ENCODE measurements around the gene WARS2.

The WARS2 gene

DNA sequence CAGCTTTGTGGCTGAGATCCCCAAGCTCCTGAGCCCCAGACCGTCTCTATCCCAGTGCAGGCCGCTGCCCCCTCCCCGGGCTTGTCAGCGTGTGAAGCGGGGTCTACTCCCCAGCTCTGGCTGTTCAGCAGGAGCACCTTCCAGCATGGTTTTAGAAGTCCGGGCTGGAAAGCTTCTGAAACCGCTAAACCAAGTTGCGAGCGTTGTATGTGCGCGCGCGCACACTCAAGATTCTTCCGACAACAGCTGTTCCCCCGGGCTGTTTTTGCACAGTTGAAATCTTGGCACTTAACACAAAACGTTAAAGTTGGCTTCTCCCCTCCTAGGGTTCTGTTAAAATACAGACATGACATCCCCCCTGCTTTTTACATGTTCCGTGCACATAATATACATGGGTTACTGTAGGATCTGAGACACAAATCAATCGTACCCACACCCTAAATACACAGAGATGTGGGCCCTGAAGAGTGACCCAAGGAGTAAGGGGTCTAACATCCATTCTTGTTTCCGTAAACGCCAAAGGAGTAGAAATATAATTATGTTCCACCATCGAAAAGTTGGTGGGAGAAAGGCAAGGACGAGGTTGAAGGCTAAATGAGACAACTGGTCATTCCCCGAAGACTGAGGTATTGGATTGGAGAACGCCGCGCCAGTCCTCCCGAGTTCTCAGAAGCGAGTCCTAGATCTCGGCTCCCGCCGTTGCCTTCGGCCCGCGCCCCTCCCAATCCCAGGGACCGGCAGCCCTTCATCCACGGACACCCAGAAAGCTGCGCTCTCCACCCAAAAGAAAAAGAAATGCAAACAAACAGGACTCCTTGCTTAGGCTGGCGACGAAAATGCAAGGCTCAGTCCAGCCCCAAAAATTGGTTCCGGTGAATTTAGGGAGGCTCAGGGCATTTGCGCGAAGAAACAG lies 153.6 kb downstream of the WARS2 start:
- Mint-ChIP-seq H3K9me3 (peaks cover 8% of the 10 kb centered on the region), H3K36me3 (ENCODE audit: low read depth) (peaks cover 21% of the 10 kb centered on the region), H3K4me1 (peaks cover 56% of the 10 kb centered on the region), H3K27ac (peak overlapping the region; percentile 82 to 96 (median 94)), H3K27me3 (ENCODE audit: low read depth) (peaks cover 100% of the 10 kb centered on the region), H3K4me3 (peak overlapping the region; percentile 91 to 92 (median 91))
- no peak for TF ChIP-seq CTCF (IDR thresholded peaks at IDR 0.05; ENCODE audit: unreplicated experiment in 3 of 3)

- Mint-ChIP-seq H3K36me3 (ENCODE audit: low read depth) (peaks cover 21% of the 10 kb centered on the region), H3K4me3 (peak overlapping the region; percentile 91 to 92 (median 91)), H3K27ac (peak overlapping the region; percentile 82 to 96 (median 94)), H3K9me3 (peaks cover 8% of the 10 kb centered on the region), H3K27me3 (ENCODE audit: low read depth) (peaks cover 100% of the 10 kb centered on the region), H3K4me1 (peaks cover 55% of the 10 kb centered on the region)
- no peak for TF ChIP-seq CTCF (IDR thresholded peaks at IDR 0.05; ENCODE audit: unreplicated experiment in 3 of 3)
Measured at GRCh38 chr1:118985640-118986554, 154.6 kb downstream of the WARS2 start.

- peaks cover 8% of the 10 kb centered on the region for H3K9me3 Mint-ChIP-seq
- H3K27ac Mint-ChIP-seq = peak overlapping the region; percentile 82 to 96 (median 94)
- peaks cover 21% of the 10 kb centered on the region for H3K36me3 Mint-ChIP-seq (ENCODE audit: low read depth)
- peak overlapping the region; percentile 91 to 92 (median 91) for H3K4me3 Mint-ChIP-seq
- peaks cover 100% of the 10 kb centered on the region for H3K27me3 Mint-ChIP-seq (ENCODE audit: low read depth)
- H3K4me1 Mint-ChIP-seq = peaks cover 60% of the 10 kb centered on the region
- TF ChIP-seq CTCF (IDR thresholded peaks at IDR 0.05; ENCODE audit: unreplicated experiment in 3 of 3) = no peak
Measured at GRCh38 chr1:118984722-118985639, 155.5 kb downstream of the WARS2 start.

- Mint-ChIP-seq H3K9me3 (peaks cover 8% of the 10 kb centered on the region), H3K4me1 (peaks cover 58% of the 10 kb centered on the region), H3K27ac (peak overlapping the region; percentile 82 to 96 (median 94)), H3K36me3 (ENCODE audit: low read depth) (peaks cover 21% of the 10 kb centered on the region), H3K27me3 (ENCODE audit: low read depth) (peaks cover 100% of the 10 kb centered on the region), H3K4me3 (peak overlapping the region; percentile 91 to 92 (median 91))
- TF ChIP-seq CTCF (IDR thresholded peaks at IDR 0.05; ENCODE audit: unreplicated experiment in 3 of 3) = no peak
Measured at GRCh38 chr1:118984086-118984721, 156.2 kb downstream of the WARS2 start.

DNA sequence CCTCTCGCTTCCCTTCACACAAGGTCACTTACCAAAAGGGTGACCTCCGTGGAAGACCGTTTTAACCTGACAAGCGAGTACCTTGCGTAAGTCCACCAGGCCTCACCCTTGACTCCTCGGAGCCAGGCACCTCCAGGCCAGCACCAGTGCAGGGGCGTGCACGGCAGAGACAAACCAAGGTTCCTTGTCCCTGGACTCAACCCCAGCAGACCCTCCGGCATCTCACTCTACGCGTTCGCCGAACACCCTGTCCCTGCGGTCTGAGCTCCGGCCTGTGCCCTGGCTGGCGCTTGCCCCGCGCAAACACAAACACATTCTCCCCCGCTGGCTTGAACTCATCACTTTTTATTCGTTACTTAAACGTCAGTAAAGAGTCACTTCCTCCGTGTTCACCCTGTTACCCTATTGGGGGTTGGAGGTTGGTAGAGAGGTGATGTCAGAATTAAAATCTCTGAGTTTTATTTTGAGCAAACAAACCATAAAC lies 156.9 kb downstream of the WARS2 start:
- Mint-ChIP-seq H3K9me3 (peaks cover 8% of the 10 kb centered on the region), H3K27ac (peak overlapping the region in 1 of 3 experiments; percentile 42), H3K4me1 (peaks cover 53% of the 10 kb centered on the region), H3K36me3 (ENCODE audit: low read depth) (peaks cover 21% of the 10 kb centered on the region), H3K4me3 (peak overlapping the region; percentile 91 to 92 (median 91)), H3K27me3 (ENCODE audit: low read depth) (peaks cover 100% of the 10 kb centered on the region)
- TF ChIP-seq CTCF (IDR thresholded peaks at IDR 0.05; ENCODE audit: unreplicated experiment in 3 of 3) = no peak

All from nephron (organoid).